ENCODE results near the gene ZNF697.

ZNF697 gene

DNA sequence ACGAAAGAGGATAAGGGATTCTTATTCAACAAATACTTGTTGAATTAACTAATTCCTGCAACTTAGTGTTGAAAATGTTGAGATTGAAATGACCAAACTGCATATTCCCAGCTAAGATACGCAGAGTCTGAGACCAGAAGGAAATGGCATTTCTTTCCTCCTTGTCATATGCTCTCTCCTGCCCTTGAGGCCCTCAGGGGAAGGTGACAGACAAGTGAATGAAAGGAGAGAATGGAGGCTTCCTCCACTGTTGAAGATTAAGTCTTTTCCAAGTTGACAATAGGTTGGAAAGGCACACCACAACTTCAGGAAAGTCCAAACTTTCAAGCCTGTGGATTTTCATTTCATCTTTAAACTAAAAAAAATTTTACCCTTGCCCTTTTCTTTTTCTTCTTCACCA is 3.1 kb upstream of the ZNF697 start:
- CTCF ChIA-PET, result interaction anchor here (1.4 to 1.8 kb wide), 2 partner anchors 10 to 41 kb away, joined by 3 to 7 read pairs; no protein-coding TSS in a partner anchor
- peak; percentile 27; the same call in 1 of the 2 replicates for TF ChIP-seq PRDM1 (tag by site-specific recombination; IDR thresholded peaks at IDR 0.05)
- no peak for TF ChIP-seq ZNF114 (tag by site-specific recombination; IDR thresholded peaks at IDR 0.05)
- TF ChIP-seq SCRT2 (tag by site-specific recombination; IDR thresholded peaks at IDR 0.05), result peak; percentile 83
- no peak for TF ChIP-seq KLF8 (tag by site-specific recombination; IDR thresholded peaks at IDR 0.05)
- TF ChIP-seq ZNF214 (tag by site-specific recombination; IDR thresholded peaks at IDR 0.05; ENCODE audit: borderline replicate concordance), result no peak
- Histone ChIP-seq H3K27ac (ENCODE audit: extremely low read depth, low read depth, low read length) (no peak overlapping the region), H3K9me3 (ENCODE audit: control insufficient read depth, insufficient read depth, low read depth, low read length) (no peaks in the 10 kb centered on the region), H3K4me3 (ENCODE audit: low read depth, low read length) (no peak overlapping the region), H3K4me1 (ENCODE audit: control insufficient read depth, insufficient read depth, low read length) (no peaks in the 10 kb centered on the region), H3K36me3 (ENCODE audit: control insufficient read depth in 2 of 2, insufficient read depth in 1 of 2, low read length in 2 of 2) (no peaks in the 10 kb centered on the region)
- POLR2A ChIA-PET, result no interaction called here

DNA sequence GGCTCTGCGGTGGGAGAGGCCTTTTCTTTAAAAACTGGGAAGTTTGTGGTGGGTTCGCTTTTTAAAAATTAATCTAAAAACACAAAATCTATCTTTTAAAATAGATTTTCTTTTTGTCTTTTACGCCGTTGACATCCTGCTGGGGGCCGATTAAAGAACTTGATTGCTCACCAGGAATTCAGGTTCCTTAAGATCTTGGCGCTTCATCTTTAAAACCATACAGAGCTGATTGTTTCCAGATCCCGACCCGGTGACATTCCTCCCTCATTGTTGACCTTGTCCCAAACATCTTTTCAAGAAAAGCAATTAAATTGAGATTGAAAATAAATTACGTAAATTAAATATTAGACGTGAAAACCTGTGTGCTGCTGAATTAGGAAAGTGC is 546 bp upstream of the ZNF697 start:
- CTCF ChIA-PET, result interaction anchor here (0.6 to 4.8 kb wide), 12 partner anchors 9 to 99 kb away, joined by 3 to 59 read pairs (median 6); no protein-coding TSS in a partner anchor
- Histone ChIP-seq H3K9me3 (ENCODE audit: control insufficient read depth, insufficient read depth, low read depth, low read length) (no peaks in the 10 kb centered on the region), H3K27ac (ENCODE audit: extremely low read depth, low read depth, low read length) (peak overlapping the region; percentile 90; the same call in 1 of the 2 replicates), H3K36me3 (ENCODE audit: control insufficient read depth in 2 of 2, insufficient read depth in 1 of 2, low read length in 2 of 2) (no peaks in the 10 kb centered on the region), H3K4me1 (ENCODE audit: control insufficient read depth, insufficient read depth, low read length) (no peaks in the 10 kb centered on the region), H3K4me3 (ENCODE audit: low read depth, low read length) (peak overlapping the region; percentile 89)
- POLR2A ChIA-PET, result interaction anchor here (0.7 to 2.7 kb wide), 20 partner anchors 8 to 528 kb away, joined by 3 to 36 read pairs (median 5); partner anchors contain the start of genes PHGDH and SEC22B
- TF ChIP-seq ZNF501 (tag by site-specific recombination; IDR thresholded peaks at IDR 0.05), result 0 out of 2 replicates have a peak, but pooled peaks have one; percentile 15
- TF ChIP-seq ZNF341 (tag by site-specific recombination; IDR thresholded peaks at IDR 0.05; ENCODE audit: low read depth), result no peak
- TF ChIP-seq ZFP37 (tag by site-specific recombination; IDR thresholded peaks at IDR 0.05), result peak; percentile 8; the same call in 1 of the 2 replicates
- TF ChIP-seq ZNF521 (tag by site-specific recombination; IDR thresholded peaks at IDR 0.05), result no peak
- TF ChIP-seq ZBTB10 (tag by site-specific recombination; IDR thresholded peaks at IDR 0.05), result no peak
- TF ChIP-seq FEZF1 (tag by site-specific recombination; IDR thresholded peaks at IDR 0.05), result no peak
- TF ChIP-seq ZNF473 (tag by site-specific recombination; IDR thresholded peaks at IDR 0.05), result no peak
- TF ChIP-seq OVOL3 (tag by site-specific recombination; IDR thresholded peaks at IDR 0.05), result no peak
- TF ChIP-seq ZFP69B (tag by site-specific recombination; IDR thresholded peaks at IDR 0.05), result no peak
- TF ChIP-seq ZNF768 (tag by site-specific recombination; IDR thresholded peaks at IDR 0.05), result no peak
- TF ChIP-seq ZNF221 (tag by site-specific recombination; IDR thresholded peaks at IDR 0.05; ENCODE audit: borderline replicate concordance), result no peak
- no peak for TF ChIP-seq ZNF701 (tag by site-specific recombination; IDR thresholded peaks at IDR 0.05)
- TF ChIP-seq ZNF335 (tag by site-specific recombination; conservative IDR thresholded peaks at IDR 0.05), result peak; percentile 22
- TF ChIP-seq ZNF792 (tag by site-specific recombination; IDR thresholded peaks at IDR 0.05), result no peak
- TF ChIP-seq ZNF169 (tag by site-specific recombination; IDR thresholded peaks at IDR 0.05), result no peak

GRCh38 chr1:119647228-119647733 is 785 bp downstream of the ZNF697 start:
- no peaks in the 10 kb centered on the region for H3K9me3 ChIP-seq (ENCODE audit: control insufficient read depth, insufficient read depth, low read depth, low read length)
- ChIA-PET CTCF (interaction anchor here (0.5 to 4.8 kb wide), 13 partner anchors 12 to 436 kb away, joined by 3 to 59 read pairs (median 5); no protein-coding TSS in a partner anchor), POLR2A (interaction anchor here (0.7 to 2.7 kb wide), 9 partner anchors 11 to 67 kb away, joined by 3 to 36 read pairs (median 11); partner anchors contain the start of gene PHGDH)
- no peaks in the 10 kb centered on the region for H3K4me1 ChIP-seq (ENCODE audit: control insufficient read depth, insufficient read depth, low read length)
- no peaks in the 10 kb centered on the region for H3K36me3 ChIP-seq (ENCODE audit: control insufficient read depth in 2 of 2, insufficient read depth in 1 of 2, low read length in 2 of 2)
- peak overlapping the region; percentile 89 for H3K4me3 ChIP-seq (ENCODE audit: low read depth, low read length)
- H3K27ac ChIP-seq (ENCODE audit: extremely low read depth, low read depth, low read length), result peak overlapping the region; percentile 90
- TF ChIP-seq ZNF560 (tag by site-specific recombination; IDR thresholded peaks at IDR 0.05; ENCODE audit: borderline replicate concordance) (no peak), ZNF239 (tag by site-specific recombination; IDR thresholded peaks at IDR 0.05) (no peak), GLIS1 (tag by site-specific recombination; IDR thresholded peaks at IDR 0.05) (peak; percentile 25), ZNF514 (tag by site-specific recombination; IDR thresholded peaks at IDR 0.05) (no peak), ZNF221 (tag by site-specific recombination; IDR thresholded peaks at IDR 0.05; ENCODE audit: borderline replicate concordance) (no peak), ZNF302 (tag by site-specific recombination; IDR thresholded peaks at IDR 0.05; ENCODE audit: low read depth) (no peak), ZNF792 (tag by site-specific recombination; IDR thresholded peaks at IDR 0.05) (no peak)
- TF ChIP-seq, protein P1, sequence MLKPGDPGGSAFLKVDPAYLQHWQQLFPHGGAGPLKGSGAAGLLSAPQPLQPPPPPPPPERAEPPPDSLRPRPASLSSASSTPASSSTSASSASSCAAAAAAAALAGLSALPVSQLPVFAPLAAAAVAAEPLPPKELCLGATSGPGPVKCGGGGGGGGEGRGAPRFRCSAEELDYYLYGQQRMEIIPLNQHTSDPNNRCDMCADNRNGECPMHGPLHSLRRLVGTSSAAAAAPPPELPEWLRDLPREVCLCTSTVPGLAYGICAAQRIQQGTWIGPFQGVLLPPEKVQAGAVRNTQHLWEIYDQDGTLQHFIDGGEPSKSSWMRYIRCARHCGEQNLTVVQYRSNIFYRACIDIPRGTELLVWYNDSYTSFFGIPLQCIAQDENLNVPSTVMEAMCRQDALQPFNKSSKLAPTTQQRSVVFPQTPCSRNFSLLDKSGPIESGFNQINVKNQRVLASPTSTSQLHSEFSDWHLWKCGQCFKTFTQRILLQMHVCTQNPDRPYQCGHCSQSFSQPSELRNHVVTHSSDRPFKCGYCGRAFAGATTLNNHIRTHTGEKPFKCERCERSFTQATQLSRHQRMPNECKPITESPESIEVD (tag by site-specific recombination; IDR thresholded peaks at IDR 0.05), result no peak
- TF ChIP-seq, protein P2, sequence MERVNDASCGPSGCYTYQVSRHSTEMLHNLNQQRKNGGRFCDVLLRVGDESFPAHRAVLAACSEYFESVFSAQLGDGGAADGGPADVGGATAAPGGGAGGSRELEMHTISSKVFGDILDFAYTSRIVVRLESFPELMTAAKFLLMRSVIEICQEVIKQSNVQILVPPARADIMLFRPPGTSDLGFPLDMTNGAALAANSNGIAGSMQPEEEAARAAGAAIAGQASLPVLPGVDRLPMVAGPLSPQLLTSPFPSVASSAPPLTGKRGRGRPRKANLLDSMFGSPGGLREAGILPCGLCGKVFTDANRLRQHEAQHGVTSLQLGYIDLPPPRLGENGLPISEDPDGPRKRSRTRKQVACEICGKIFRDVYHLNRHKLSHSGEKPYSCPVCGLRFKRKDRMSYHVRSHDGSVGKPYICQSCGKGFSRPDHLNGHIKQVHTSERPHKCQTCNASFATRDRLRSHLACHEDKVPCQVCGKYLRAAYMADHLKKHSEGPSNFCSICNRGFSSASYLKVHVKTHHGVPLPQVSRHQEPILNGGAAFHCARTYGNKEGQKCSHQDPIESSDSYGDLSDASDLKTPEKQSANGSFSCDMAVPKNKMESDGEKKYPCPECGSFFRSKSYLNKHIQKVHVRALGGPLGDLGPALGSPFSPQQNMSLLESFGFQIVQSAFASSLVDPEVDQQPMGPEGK (tag by site-specific recombination; IDR thresholded peaks at IDR 0.05), result peak; percentile 66; the same call in 1 of the 2 replicates
